ENCODE results near the gene OIP5. TPM values are rescaled to one million over a fixed set of nuclear protein-coding genes. Genes with fewer than 3 reads are reported as not detected.

Gene OIP5
- total RNA-seq, 1 experiment from 2014 or later, result 40.3 TPM

- Histone ChIP-seq H3K27me3 (ENCODE audit: low read length) (no peaks in the 10 kb centered on the region), H4K20me1 (ENCODE audit: low read length) (no peaks in the 10 kb centered on the region), H3K4me1 (ENCODE audit: insufficient read depth, low read length) (no peaks in the 10 kb centered on the region), H3K9me2 (replicated peaks; ENCODE audit: low read length) (no peaks in the 10 kb centered on the region), H3K9me3 (ENCODE audit: low read length) (no peaks in the 10 kb centered on the region), H3K9ac (ENCODE audit: low read length) (no peak overlapping the region), H3F3A (ENCODE audit: low read length, unreplicated experiment) (no peaks in the 10 kb centered on the region), H3K79me2 (ENCODE audit: low read length) (no peaks in the 10 kb centered on the region), H3K27ac (ENCODE audit: low read length) (no peak overlapping the region), H3K36me3 (ENCODE audit: low read depth, low read length) (peaks cover 52% of the 10 kb centered on the region), H2AFZ (ENCODE audit: low read length) (no peak overlapping the region), H3K4me2 (ENCODE audit: low read length) (no peak overlapping the region), H3K4me3 (ENCODE audit: low read length) (no peak overlapping the region)
- intact Hi-C loops (cut with micrococcal nuclease), result no loop called here
- no TSS peak for BruUV-seq (replicated peaks)
- CTCF ChIA-PET, result no interaction called here
- ATAC-seq, result no peak
- DNase-seq, result no peak
- POLR2A ChIA-PET (ENCODE audit: unreplicated experiment), result no interaction called here
- no peak for TF ChIP-seq CTCF (conservative IDR thresholded peaks at IDR 0.05; ENCODE audit: low read depth, low read length)
- no peak for TF ChIP-seq EZH2 (IDR thresholded peaks at IDR 0.05; ENCODE audit: low read length, unreplicated experiment)
- no peak for TF ChIP-seq EZH2phosphoT487 (IDR thresholded peaks at IDR 0.05; ENCODE audit: borderline replicate concordance, low read length)
Measured at GRCh38 chr15:41367418-41367817, 35.0 kb upstream of the OIP5 start.

GRCh38 chr15:41354371-41354770 lies 22.0 kb upstream of the OIP5 start:
- Histone ChIP-seq H3K36me3 (ENCODE audit: low read depth, low read length) (peaks cover 73% of the 10 kb centered on the region), H3K79me2 (ENCODE audit: low read length) (no peaks in the 10 kb centered on the region), H3K27ac (ENCODE audit: low read length) (no peak overlapping the region), H3K9me2 (replicated peaks; ENCODE audit: low read length) (no peaks in the 10 kb centered on the region), H3F3A (ENCODE audit: low read length, unreplicated experiment) (no peaks in the 10 kb centered on the region), H3K4me3 (ENCODE audit: low read length) (no peak overlapping the region), H3K9me3 (ENCODE audit: low read length) (no peaks in the 10 kb centered on the region), H3K27me3 (ENCODE audit: low read length) (no peaks in the 10 kb centered on the region), H3K4me1 (ENCODE audit: insufficient read depth, low read length) (no peaks in the 10 kb centered on the region), H4K20me1 (ENCODE audit: low read length) (0 out of 2 replicates have a peak, but pooled peaks cover under 1% of the 10 kb centered on the region), H2AFZ (ENCODE audit: low read length) (no peak overlapping the region), H3K9ac (ENCODE audit: low read length) (no peak overlapping the region), H3K4me2 (ENCODE audit: low read length) (no peak overlapping the region)
- POLR2A ChIA-PET (ENCODE audit: unreplicated experiment), result no interaction called here
- CTCF ChIA-PET, result interaction anchor here (0.7 kb wide), 1 partner anchor 258 kb away, joined by 5 read pairs; no protein-coding TSS in a partner anchor
- no TSS peak for BruUV-seq (replicated peaks)
- ATAC-seq, result no peak
- no peak for DNase-seq
- TF ChIP-seq EZH2phosphoT487 (IDR thresholded peaks at IDR 0.05; ENCODE audit: borderline replicate concordance, low read length), result no peak
- no peak for TF ChIP-seq CTCF (conservative IDR thresholded peaks at IDR 0.05; ENCODE audit: low read depth, low read length)
- TF ChIP-seq EZH2 (IDR thresholded peaks at IDR 0.05; ENCODE audit: low read length, unreplicated experiment), result no peak
- intact Hi-C loops (cut with micrococcal nuclease), result no loop called here

- no peaks in the 10 kb centered on the region for H3K4me1 ChIP-seq (ENCODE audit: insufficient read depth, low read length)
- ChIA-PET CTCF (no interaction called here), POLR2A (ENCODE audit: unreplicated experiment) (no interaction called here)
- no TSS peak for BruUV-seq (replicated peaks)
- H3K36me3 ChIP-seq (ENCODE audit: low read depth, low read length), result peaks cover 60% of the 10 kb centered on the region
- no peaks in the 10 kb centered on the region for H3K9me2 ChIP-seq (replicated peaks; ENCODE audit: low read length)
- H3K4me2 ChIP-seq (ENCODE audit: low read length), result no peak overlapping the region
- no peak for ATAC-seq
- no peak overlapping the region for H2AFZ ChIP-seq (ENCODE audit: low read length)
- no peak overlapping the region for H3K27ac ChIP-seq (ENCODE audit: low read length)
- H3K27me3 ChIP-seq (ENCODE audit: low read length), result no peaks in the 10 kb centered on the region
- H3F3A ChIP-seq (ENCODE audit: low read length, unreplicated experiment), result no peaks in the 10 kb centered on the region
- H3K9ac ChIP-seq (ENCODE audit: low read length), result no peak overlapping the region
- H4K20me1 ChIP-seq (ENCODE audit: low read length), result 0 out of 2 replicates have a peak, but pooled peaks cover 3% of the 10 kb centered on the region
- H3K9me3 ChIP-seq (ENCODE audit: low read length), result no peaks in the 10 kb centered on the region
- H3K4me3 ChIP-seq (ENCODE audit: low read length), result no peak overlapping the region
- TF ChIP-seq EZH2 (IDR thresholded peaks at IDR 0.05; ENCODE audit: low read length, unreplicated experiment) (no peak), CTCF (conservative IDR thresholded peaks at IDR 0.05; ENCODE audit: low read depth, low read length) (no peak), EZH2phosphoT487 (IDR thresholded peaks at IDR 0.05; ENCODE audit: borderline replicate concordance, low read length) (no peak)
- peaks cover 12% of the 10 kb centered on the region; the same call in 1 of the 2 replicates for H3K79me2 ChIP-seq (ENCODE audit: low read length)
- DNase-seq, result no peak
- intact Hi-C loops (cut with micrococcal nuclease), result no loop called here
Measured at GRCh38 chr15:41350057-41350717, 17.8 kb upstream of the OIP5 start.

All from PC-3 (cell line).